Fibroblast of the conjunctiva (primary cell): ENCODE results near the gene ATG7.

Experiments
- DNase-seq: peaks from one replicate; pipeline ENCODE4 v3.0.0-alpha.2; 2010; ENCODE audit warnings: low read depth

The ATG7 gene, protein sequence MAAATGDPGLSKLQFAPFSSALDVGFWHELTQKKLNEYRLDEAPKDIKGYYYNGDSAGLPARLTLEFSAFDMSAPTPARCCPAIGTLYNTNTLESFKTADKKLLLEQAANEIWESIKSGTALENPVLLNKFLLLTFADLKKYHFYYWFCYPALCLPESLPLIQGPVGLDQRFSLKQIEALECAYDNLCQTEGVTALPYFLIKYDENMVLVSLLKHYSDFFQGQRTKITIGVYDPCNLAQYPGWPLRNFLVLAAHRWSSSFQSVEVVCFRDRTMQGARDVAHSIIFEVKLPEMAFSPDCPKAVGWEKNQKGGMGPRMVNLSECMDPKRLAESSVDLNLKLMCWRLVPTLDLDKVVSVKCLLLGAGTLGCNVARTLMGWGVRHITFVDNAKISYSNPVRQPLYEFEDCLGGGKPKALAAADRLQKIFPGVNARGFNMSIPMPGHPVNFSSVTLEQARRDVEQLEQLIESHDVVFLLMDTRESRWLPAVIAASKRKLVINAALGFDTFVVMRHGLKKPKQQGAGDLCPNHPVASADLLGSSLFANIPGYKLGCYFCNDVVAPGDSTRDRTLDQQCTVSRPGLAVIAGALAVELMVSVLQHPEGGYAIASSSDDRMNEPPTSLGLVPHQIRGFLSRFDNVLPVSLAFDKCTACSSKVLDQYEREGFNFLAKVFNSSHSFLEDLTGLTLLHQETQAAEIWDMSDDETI

GRCh38 chr3:11271986-11272904 lies at the start of gene ATG7:
ATG7 (plus strand) TSS chr3:11272397; CDS start chr3:11298696, 26,299 bp downstream.
- DNase-seq, result peak; percentile 94

DNA sequence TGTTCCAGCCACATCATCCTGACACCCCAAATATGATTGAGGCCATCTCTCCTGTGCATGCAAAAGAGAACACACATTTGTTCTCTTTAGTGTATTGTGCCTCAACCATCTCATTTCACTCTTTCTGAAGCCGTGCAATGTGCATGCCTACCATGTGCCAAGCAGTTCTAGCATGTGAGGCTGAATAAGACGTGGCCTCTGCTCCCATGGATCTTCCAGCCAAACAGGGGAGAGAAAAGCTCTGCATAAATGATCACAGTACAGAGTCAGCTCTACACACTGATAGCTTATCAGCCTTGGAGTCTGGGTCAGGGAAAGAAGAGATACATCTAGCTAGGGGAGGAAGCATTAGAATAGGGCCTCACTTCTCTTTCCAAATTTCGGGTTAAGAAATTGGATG lies 48.2 kb upstream of the ATG7 start:
- no peak for DNase-seq

GRCh38 chr3:11224870-11225229 lies 47.3 kb upstream of the ATG7 start:
- no peak for DNase-seq

DNA sequence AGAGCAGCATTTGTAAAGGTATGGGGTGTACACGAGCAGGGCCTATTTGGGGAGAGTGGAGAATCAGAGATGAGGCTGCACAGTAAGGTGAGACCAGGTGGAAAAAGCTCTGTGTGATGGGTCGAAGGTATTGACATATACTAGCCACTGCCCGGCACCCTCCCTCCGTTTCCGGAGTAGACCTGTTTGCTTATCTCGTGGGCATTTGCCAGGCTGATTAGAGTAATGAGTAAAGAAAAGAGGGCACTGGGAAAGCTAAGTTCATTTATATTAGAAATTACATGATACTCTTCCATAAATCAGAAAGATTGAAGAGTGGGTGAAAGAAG lies 46.2 kb upstream of the ATG7 start:
- DNase-seq, result no peak

GRCh38 chr3:11228041-11228440 lies 44.2 kb upstream of the ATG7 start:
- DNase-seq, result no peak

DNA sequence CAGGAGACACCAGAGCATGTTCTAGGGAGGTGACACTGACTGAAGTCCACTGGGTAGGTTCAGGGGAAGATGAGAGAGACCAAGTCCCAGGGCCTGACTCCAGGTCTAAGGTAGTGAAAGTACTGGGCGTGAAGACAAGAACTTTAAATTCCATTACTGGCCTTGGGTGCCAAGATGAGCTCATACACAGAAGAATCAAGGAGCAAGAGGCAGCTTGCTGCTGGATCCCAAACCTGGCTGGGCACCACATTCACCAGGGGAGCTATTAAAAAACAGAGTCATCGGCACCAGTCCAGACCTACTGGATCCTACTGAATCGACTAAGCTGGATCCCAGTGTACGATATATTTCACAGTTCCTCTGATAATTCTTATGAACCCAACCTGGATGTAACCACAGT lies 42.1 kb upstream of the ATG7 start:
- DNase-seq, result no peak

DNA sequence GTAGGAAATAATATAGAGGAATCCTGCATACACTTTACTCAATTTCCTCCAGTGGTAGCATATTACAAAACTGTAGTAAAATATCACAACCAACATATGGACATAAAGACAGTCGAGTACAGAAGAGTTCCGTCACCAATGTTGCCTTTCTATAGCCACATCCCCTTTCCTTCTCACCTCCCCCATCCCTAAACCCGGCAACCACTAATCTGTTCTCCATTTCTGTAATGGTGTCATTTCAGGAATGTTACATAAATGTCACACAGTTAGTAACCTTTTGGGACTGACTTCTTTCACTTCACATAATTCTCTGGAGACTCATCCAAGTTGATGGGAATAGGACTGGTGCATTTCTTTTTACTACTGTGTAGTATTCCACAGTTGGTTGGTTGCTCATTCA lies 41.4 kb upstream of the ATG7 start:
- DNase-seq, result no peak

- no peak for DNase-seq
These were observed 36.8 kb upstream of the ATG7 start for GRCh38 chr3:11235385-11235784.

GRCh38 chr3:11236588-11237461 lies 35.4 kb upstream of the ATG7 start:
- no peak for DNase-seq

DNA sequence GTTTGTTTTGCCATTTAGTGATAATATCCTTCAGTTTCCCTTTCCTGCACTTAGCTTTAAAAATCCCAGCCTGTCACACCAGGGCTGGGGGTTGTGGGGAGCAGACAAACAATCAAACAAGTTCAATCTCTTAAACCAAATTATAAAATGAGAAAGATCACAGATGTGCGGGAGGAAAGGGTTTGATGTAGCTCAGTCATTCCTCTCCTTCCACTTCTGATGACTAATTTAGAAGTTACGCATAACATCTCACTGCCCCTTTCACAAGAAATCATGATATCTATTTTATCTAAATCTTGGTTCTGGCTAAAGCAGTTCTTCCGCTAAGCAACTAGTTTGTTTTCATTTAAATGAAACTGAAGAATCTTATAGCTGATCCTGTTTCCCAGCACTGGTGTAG lies 34.1 kb upstream of the ATG7 start:
- peak; percentile 67 for DNase-seq

- DNase-seq, result peak; percentile 47
These were observed 33.3 kb upstream of the ATG7 start for GRCh38 chr3:11238880-11239279.

DNA sequence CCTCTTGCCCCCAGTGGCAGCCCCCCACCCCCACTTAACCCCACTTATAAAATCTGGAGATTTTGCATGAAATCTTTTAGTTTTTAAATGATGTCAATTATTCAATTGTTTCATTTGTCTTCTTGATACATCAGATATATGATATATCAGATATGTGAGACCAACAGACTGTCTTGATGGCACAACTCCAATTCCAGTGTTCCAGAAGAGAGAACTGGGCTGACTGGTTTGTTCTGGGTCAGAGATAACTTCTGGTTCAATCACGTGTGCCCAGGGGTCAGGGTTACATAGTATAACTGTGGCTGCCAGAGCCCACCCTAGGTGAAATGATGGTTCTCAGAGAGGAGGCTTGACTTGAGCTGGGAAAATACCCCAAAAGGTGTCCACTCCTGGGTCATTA lies 32.4 kb upstream of the ATG7 start:
- DNase-seq, result no peak

DNA sequence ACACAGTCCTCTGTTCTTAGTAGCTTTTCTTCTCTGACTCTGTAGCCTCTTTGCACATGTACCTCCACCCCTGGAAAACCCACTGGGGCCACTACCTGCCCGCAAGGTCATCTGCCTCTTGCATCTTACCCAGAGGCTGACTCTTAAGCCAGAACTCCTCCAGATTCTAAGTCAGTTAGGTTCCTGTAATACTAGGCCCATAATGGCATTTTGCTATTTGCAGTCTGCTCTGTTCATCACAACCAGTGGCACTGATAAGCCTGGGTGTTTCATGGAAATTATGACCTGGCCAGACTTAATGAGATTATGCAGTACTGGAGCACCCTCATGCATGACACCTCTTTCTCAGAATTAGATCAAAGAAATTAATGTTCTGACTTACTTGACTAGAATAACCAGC lies 31.7 kb upstream of the ATG7 start:
- no peak for DNase-seq

GRCh38 chr3:11244121-11244677 lies 28.0 kb upstream of the ATG7 start:
- no peak for DNase-seq

GRCh38 chr3:11245276-11245675 lies 26.9 kb upstream of the ATG7 start:
- DNase-seq, result no peak

- no peak for DNase-seq
These were observed 26.2 kb upstream of the ATG7 start for GRCh38 chr3:11245827-11246662.

DNA sequence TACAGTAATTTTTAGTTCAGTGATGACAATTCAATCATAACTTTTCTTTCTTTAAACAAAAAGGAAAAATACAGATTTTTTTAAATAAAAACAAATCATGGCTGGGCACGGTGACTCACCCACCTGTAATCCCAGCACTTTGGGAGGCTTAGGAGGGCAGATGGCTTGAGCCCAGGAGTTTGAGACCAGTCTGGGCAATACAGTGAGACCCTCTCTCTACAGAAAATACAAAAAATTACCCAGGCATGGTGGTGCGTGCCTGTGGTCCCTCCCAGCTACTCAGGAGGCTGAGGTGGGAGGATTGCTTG lies 25.6 kb upstream of the ATG7 start:
- no peak for DNase-seq

GRCh38 chr3:11247362-11247761 lies 24.8 kb upstream of the ATG7 start:
- DNase-seq, result no peak

- DNase-seq, result no peak
These were observed 23.6 kb upstream of the ATG7 start for GRCh38 chr3:11248596-11248995.

- DNase-seq, result no peak
These were observed 21.0 kb upstream of the ATG7 start for GRCh38 chr3:11250902-11251806.
